Stimulated activated CD8-positive, alpha-beta memory T cell treated with anti-CD3 and anti-CD28 coated beads, Interleukin-4, amount 100 ng/mL, for 48 hours (primary cell): ENCODE measurements around the gene DTD2.
"Not testable (repeated sequence)": the region's sequence is repeated elsewhere in the genome, so short reads cannot be mapped to it uniquely, and the experiment has no call there.

Experiments
- DNase-seq: peaks from one replicate; pipeline ENCODE4 v3.0.0-alpha.2; 2020

Gene DTD2

GRCh38 chr14:31456841-31457664, at the start of gene DTD2:
TSS of gene DTD2 (minus strand) at chr14:31457506. CDS start at chr14:31457393, 113 bp downstream.
- DNase-seq = peak; percentile 92

DNA sequence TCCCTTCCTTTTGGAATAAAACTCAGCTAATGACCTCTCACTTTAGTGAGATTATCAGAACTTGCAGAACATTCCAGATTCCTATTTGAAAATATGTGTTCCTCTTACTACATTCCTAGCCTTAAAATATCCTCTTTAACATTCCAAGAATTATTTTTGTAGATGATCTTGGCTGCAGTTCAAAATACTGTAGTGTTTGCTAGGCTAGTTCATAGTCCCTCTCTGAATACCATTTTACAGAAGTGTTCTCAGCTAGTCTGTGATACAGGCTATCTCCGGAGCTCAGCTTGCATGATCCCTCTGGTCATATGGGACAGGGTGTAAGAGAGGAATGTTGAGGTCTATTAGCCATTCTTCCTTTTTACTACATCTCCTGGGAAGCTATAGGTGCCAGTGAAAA, 48.1 kb upstream of the DTD2 start:
- no peak for DNase-seq

DNA sequence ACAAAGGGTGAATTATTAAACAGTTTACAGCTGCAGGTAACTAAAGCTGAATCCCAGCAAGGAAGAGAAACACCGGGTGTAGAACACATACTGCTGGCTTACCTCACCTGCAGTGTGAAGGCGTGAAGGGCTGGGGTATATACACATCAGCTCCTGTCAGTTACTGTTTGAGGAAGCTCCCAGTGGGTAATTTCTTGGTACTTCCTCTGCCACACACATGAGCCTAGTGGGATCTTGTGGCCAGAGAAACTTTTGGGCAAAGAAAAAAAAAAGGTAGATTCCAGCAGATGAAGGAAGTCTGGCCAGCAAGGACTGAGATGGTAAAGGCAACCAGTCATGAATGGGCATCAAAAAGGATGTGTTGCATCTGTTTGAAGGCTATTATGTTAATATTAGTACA, 44.6 kb upstream of the DTD2 start:
- DNase-seq = no peak

DNA sequence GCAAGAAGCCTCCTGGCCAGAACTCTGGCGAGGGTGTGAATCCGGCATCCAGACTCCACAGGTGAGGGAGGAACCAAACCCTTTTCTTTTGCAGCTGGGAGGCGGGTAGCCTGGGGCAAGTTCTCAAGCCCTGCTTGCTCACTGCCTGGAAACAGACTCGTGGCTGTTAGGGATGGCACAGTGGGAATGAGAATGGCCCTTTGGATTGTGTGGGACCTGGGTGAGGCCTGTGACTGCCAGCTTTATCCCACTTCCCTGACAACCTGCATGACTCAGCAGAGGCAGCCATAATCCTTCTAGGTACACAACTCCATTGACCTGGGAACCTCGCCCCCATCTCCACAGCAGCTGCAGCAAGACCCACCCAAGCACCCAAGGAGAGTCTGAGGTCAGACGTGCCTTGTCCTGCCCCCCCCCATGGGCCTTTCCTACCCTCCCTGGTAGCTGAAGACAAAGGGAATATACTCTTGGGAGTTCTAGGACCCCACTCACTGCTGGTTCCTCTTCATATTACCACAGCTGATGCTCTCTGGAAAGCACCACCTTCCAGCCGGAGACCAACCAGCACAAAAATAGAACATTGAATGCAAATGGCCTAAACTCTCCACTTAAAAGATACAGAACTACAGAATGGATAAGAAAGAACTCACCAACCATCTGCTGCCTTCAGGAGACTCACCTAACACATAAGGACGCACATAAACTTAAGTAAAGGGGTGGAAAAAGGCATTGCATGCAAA, 35.6 kb upstream of the DTD2 start:
- DNase-seq = no peak

DNA sequence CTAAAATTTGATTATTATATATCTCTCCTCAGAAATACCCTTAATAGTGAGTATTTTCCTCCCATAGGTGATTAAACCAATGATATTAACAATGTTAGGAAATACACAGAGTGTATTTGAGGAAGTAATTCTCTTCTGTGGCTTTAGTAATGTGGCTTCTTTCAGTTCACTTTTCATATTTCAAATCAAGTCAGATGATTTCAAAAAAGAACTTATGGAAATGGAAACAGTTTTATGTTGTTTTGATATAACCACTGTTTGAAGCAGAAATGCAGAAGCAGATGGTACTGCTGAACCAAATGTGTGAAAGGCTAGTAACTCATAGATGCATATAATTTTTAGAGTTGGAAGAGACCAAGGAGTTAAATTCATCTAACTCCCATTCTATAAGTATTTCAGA, 32.4 kb upstream of the DTD2 start:
- DNase-seq = no peak

DNA sequence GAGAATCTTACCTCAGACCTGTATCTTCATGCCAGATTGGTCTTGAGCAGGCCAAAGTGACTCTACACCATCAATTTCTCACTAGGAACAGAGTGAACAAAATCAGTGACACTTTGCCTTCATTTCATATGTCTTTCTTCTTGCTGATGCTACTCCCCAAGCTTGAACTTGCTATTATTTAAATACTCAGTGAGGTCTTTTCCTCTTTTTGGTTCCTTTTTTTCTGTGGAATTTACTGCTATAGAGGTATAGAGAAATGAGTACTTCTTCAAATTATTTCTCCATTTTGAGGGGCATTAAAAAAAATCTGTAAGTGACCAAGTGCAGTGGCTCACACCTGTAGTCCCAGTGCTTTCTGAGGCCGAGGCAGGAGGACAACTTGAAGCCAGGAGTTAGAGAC, 30.6 kb upstream of the DTD2 start, which contains the start of gene GPR33:
Gene GPR33, minus strand, starts transcription at position 154 of the 400 bp plus-strand sequence. CDS start 4,074 bp downstream, outside the sequence.
- no peak for DNase-seq

DNA sequence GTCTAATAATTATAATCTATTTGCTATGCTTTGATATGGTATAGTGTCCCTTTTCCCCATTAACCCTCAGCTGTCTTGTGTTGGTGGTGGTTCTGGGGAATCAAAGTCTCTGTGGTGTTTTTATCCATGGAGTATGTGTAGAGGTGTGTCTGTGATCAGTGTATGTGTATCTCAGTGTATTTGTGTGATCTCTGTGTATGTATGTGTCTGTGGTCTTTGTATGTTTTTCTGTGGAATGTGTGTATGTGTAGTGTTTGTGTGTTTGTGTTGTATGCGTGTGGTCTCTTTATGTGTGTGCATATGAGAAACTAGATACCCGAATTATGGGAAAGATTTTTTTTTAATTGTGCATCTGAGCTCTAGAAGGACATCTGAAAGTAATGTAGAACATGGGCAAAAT, 29.5 kb upstream of the DTD2 start:
- no peak for DNase-seq

GRCh38 chr14:31484754-31485153, 27.4 kb upstream of the DTD2 start:
- no peak for DNase-seq

- DNase-seq = no peak
These were observed 22.9 kb upstream of the DTD2 start for GRCh38 chr14:31480156-31480555.

DNA sequence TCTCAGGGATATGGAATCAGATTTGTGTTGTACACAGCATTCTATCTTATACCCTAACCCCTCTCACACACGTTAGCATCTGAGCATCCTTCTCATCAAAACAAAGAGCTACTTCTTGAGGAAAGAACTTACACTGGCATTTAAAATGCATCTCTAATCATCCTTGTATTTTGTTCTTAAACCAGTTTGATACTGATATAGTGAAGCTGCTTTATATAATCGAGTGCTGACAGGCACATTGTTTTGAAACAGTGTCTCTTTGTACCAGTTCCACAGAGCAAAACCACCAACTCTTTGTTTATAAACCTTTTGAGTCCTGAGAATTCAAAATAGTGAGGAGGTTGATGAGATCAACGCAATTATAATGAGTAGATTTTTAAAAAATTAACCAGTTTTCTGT, 21.7 kb upstream of the DTD2 start:
- DNase-seq = no peak

GRCh38 chr14:31477248-31477647, 19.9 kb upstream of the DTD2 start:
- DNase-seq = no peak

DNA sequence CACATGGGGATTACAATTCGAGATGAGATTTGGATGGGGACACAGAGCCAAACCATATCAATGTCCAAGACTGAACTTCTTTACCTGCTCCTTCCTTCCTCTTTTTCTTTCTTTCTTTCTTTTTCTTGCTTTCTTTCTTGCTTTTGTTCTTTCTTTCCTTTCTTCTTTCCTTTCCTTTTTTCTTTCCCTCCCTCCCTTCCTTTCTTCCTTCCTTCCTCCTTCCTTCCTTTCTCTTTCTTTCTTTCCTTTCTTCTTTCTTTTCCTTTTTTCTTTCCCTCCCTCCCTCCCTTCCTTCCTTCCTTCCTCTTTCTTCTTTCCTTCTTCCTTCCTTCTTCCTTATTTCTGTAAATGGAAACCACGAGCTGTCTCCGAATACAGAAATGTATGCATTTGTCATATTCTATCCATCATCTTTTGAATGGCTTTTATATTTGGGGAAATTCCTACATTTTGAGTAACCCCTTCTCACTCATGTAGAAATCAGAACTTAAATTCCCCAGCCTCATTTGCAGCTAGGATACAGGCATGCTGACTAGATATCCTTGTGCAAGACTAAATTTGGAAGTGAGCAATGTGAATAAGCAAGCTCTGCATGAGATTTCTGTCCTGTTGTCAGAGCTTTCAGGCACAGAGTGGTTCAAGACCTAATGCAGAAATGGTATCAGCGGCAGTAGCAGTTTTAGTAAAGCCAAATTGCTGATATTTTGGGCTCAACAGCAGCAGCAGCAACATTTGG, 19.0 kb upstream of the DTD2 start:
- no peak for DNase-seq

GRCh38 chr14:31466554-31466953, 9.2 kb upstream of the DTD2 start:
- no peak for DNase-seq

DNA sequence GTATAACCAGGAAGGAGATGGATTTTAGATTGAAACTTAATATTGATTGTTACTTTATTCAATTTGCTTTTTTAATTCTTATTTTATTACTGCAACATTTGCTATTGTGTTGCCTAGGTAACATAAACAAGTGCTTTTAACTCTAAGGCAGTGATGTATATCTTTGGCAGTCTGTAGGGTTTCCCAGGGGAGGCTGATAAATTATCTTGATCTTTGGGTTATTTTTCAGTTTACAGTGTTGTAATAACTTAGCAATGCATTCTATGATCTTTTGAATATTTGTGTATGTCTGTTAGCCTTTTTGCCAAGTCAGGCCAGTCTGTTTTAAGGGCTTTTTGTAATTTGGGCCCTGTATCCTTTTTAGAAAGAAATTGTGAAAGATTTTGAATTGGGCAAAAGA, 7.8 kb upstream of the DTD2 start:
- no peak for DNase-seq

- not testable (repeated sequence) for DNase-seq
These were observed 5.1 kb upstream of the DTD2 start for GRCh38 chr14:31462450-31462849.

GRCh38 chr14:31461545-31461944, 4.2 kb upstream of the DTD2 start:
- no peak for DNase-seq

GRCh38 chr14:31457665-31458659, 656 bp upstream of the DTD2 start:
- no peak for DNase-seq

DNA sequence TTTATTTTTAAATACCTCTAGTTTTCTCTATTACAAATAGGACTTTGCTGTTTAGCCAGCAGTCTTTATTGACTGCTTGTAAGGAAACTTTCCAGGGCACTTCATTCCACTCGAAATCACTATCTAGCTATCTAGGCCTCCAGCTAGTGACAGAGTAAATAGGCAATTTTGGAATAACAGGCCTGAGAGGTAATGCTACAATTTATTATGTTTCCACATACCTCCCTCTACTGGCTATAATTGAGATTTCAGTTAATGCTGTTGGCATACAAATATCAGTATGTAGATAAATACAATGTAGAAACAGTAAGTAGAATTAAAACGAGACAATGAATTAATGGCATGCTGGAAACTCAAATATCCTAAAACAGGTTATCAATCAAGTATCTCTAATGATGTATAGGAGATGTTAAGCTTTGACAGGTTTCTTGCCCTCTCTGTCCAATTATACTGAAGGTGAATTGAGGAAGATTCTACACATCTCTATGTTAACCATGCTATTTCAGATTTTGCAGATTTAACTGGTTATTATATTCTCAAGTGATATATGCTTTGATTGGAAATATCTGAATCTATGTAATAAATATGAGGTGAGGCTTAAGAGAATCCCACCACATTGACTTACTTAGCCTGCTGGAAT, 7.2 kb downstream of the DTD2 start:
- no peak for DNase-seq

- no peak for DNase-seq
These were observed 8.2 kb downstream of the DTD2 start for GRCh38 chr14:31449136-31449535.

GRCh38 chr14:31445703-31446102, 11.6 kb downstream of the DTD2 start:
- no peak for DNase-seq

- no peak for DNase-seq
These were observed 15.0 kb downstream of the DTD2 start for GRCh38 chr14:31442284-31442683.
